Epithelial cell of esophagus (primary cell): ENCODE measurements around the gene PTPRO.

ENCODE experiments used
- DNase-seq: peaks from one replicate; pipeline ENCODE4 v3.0.0; 2010; ENCODE audit warnings: low read depth
- H3K4me3 ChIP-seq: 2 replicates; pipeline ENCODE4 v1.5.1; 2011; ENCODE audit warnings: mild to moderate bottlenecking, low read length, control low read depth
- CTCF ChIP-seq: IDR thresholded peaks from 2 replicates; pipeline ENCODE4 v1.5.1; 2011; ENCODE audit warnings: low read depth, mild to moderate bottlenecking, low read length, control low read depth, inconsistent platforms; ENCODE audit not compliant: insufficient read depth; ENCODE audit errors: missing control alignments

Gene PTPRO

GRCh38 chr12:15344561-15344960 is 22.3 kb downstream of the PTPRO start:
- DNase-seq = no peak
- H3K4me3 ChIP-seq = no peak overlapping the region
- TF ChIP-seq CTCF = no peak

- DNase-seq = no peak
- TF ChIP-seq CTCF = no peak
- H3K4me3 ChIP-seq = no peak overlapping the region
Observed at GRCh38 chr12:15346488-15346887, 24.2 kb downstream of the PTPRO start.

GRCh38 chr12:15350643-15351042 is 28.3 kb downstream of the PTPRO start:
- no peak for DNase-seq
- H3K4me3 ChIP-seq = no peak overlapping the region
- TF ChIP-seq CTCF = no peak

- H3K4me3 ChIP-seq = no peak overlapping the region
- DNase-seq = no peak
- TF ChIP-seq CTCF = no peak
Observed at GRCh38 chr12:15355766-15356165, 33.5 kb downstream of the PTPRO start.

- no peak for TF ChIP-seq CTCF
- H3K4me3 ChIP-seq = no peak overlapping the region
- no peak for DNase-seq
Observed at GRCh38 chr12:15356951-15357364, 34.6 kb downstream of the PTPRO start.

GRCh38 chr12:15364221-15365160 is 42.2 kb downstream of the PTPRO start:
- TF ChIP-seq CTCF = no peak
- no peak overlapping the region for H3K4me3 ChIP-seq
- peak; percentile 85 for DNase-seq

- DNase-seq = no peak
- TF ChIP-seq CTCF = no peak
- no peak overlapping the region for H3K4me3 ChIP-seq
Observed at GRCh38 chr12:15368812-15369211, 46.5 kb downstream of the PTPRO start.
